Prostate gland (tissue), 2 donors: ENCODE data around the gene ARMC8.

Source experiments
- POLR2A ChIP-seq: fragments of 450-650 bp; IDR thresholded peaks from one replicate; pipeline ENCODE4 v1.6.1; 2016; ENCODE audit warnings: antibody characterized with exemption, mild to moderate bottlenecking
- POLR2AphosphoS5 ChIP-seq: sonication (generic); formaldehyde crosslinking; IDR thresholded peaks from one replicate; pipeline ENCODE4 v1.6.1; 2017; ENCODE audit warnings: antibody characterized with exemption
- TF ChIP-seq, protein P1 (sequence below), 4 experiments: fragments of 200-600 bp in 2 of 4; fragments of 450-650 bp in 2 of 4; sonication (generic) in 2 of 4; IDR thresholded peaks; 1 replicate in 3 of 4; 2 replicates in 1 of 4; pipeline ENCODE4 v1.5.1; 2016 to 2019; ENCODE audit warnings: antibody characterized with exemption in 4 of 4, mild to moderate bottlenecking in 2 of 4, moderate library complexity in 2 of 4

DNA sequence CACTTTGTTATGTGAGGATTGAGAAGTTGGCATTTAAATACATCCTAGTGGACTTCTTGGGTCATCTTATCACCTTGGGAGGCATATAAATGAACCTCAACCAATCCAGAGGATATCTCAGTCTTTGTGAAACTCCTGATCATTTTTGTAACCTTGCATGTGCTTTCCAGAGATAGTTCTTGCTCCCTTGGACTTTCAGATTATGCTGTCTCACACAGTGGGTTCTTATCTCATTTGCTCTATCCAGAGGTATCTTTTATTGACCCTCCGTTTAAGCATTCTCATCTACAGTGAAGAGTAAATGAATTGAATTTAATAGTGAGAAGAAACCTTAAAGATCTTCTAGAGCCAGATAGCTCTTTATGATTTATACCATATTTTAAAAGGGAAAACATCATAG, 10.4 kb downstream of the ARMC8 start:
- TF ChIP-seq POLR2A = no peak
- TF ChIP-seq, protein P1, sequence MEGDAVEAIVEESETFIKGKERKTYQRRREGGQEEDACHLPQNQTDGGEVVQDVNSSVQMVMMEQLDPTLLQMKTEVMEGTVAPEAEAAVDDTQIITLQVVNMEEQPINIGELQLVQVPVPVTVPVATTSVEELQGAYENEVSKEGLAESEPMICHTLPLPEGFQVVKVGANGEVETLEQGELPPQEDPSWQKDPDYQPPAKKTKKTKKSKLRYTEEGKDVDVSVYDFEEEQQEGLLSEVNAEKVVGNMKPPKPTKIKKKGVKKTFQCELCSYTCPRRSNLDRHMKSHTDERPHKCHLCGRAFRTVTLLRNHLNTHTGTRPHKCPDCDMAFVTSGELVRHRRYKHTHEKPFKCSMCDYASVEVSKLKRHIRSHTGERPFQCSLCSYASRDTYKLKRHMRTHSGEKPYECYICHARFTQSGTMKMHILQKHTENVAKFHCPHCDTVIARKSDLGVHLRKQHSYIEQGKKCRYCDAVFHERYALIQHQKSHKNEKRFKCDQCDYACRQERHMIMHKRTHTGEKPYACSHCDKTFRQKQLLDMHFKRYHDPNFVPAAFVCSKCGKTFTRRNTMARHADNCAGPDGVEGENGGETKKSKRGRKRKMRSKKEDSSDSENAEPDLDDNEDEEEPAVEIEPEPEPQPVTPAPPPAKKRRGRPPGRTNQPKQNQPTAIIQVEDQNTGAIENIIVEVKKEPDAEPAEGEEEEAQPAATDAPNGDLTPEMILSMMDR (IDR thresholded peaks at IDR 0.05) = no peak
- TF ChIP-seq POLR2AphosphoS5 = no peak
